ENCODE measurements around the gene MOCS1.
A peak's percentile ranks its signal among the peaks of the same experiment; 100 is the strongest.

MOCS1 gene

DNA sequence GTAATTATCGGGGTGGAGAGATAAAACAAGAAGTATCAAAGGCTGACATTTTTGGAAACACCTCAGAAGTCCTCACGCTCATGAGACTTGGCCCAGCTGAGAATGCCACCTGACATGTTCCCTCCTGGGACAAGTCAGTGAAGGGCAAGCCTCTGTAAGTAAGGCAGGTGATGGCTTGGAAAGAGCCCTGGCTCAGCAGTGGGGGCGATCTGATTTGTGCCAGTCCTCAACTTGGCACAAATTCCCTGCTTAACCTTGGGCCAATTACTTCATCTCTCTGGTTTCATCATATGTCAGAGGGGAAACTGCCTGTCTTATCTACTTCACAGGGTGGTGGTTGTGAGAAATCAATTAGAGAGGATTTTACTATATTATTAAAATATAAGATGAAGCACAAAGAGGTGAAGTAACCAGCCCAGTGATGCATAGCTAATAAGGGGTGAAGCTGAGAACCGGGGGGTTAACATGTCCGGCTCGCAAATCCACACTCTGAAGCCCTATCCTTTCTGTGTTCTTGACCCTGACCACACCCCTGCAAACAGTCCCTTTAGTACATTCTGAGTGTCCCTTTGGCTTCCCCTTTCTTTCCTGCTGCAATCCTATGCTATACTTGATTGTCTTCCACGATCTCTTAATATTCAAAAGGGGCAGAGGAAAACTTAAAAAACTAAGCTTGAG, 8.8 kb upstream of the MOCS1 start:
- Histone ChIP-seq H3K4me3 (ENCODE audit: low read length) (no peak overlapping the region), H3K36me3 (ENCODE audit: control insufficient read depth, insufficient read depth, low read length) (no peaks in the 10 kb centered on the region), H3K9ac (ENCODE audit: low read length) (no peak overlapping the region), H3K27ac (ENCODE audit: low read depth, low read length) (no peak overlapping the region), H3K27me3 (ENCODE audit: control insufficient read depth, insufficient read depth, low read length) (no peaks in the 10 kb centered on the region), H3K4me1 (ENCODE audit: control insufficient read depth, insufficient read depth, low read length) (no peaks in the 10 kb centered on the region)

DNA sequence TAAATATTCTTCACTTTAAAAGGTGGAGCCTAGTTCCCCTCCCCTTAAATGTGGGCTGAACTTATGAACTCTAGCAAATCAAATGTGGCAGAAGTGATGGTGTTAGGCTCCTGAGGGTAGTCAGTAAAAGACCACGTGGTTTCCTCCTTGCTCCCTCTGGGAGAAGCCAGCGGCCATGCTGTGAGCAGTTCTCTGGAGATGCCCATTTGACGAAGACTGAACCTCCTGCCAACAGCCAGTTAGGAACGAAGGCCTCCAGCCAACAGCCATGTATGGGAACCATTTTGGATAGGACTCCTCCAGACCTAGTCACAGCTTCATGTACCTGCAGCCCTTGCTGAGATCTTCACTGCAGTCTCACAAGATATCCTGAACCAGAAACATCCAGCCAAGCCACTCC, 7.6 kb upstream of the MOCS1 start:
- Histone ChIP-seq H3K36me3 (ENCODE audit: control insufficient read depth, insufficient read depth, low read length) (no peaks in the 10 kb centered on the region), H3K27ac (ENCODE audit: low read depth, low read length) (no peak overlapping the region), H3K4me3 (ENCODE audit: low read length) (no peak overlapping the region), H3K27me3 (ENCODE audit: control insufficient read depth, insufficient read depth, low read length) (no peaks in the 10 kb centered on the region), H3K9ac (ENCODE audit: low read length) (no peak overlapping the region), H3K4me1 (ENCODE audit: control insufficient read depth, insufficient read depth, low read length) (no peaks in the 10 kb centered on the region)

DNA sequence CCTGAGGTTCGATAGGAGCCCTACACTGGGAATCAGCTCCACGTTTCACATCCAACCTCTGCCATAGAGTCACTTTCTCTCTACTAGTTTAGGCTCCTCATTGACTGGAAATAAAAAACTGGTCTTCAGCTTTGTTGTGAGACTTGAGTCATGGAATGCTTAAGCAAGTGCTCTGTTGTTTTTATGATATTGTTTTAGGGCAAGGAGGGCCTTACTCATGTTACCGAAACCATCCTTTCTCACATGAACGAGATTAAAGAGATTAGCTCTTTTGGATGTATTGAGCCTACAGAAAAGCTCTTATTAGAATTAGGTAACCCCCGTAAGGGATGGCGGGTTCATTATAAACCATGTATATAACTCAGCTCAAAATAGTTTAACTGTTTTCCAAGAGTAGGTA, 6.9 kb upstream of the MOCS1 start:
- Histone ChIP-seq H3K27me3 (ENCODE audit: control insufficient read depth, insufficient read depth, low read length) (no peaks in the 10 kb centered on the region), H3K4me3 (ENCODE audit: low read length) (no peak overlapping the region), H3K36me3 (ENCODE audit: control insufficient read depth, insufficient read depth, low read length) (no peaks in the 10 kb centered on the region), H3K4me1 (ENCODE audit: control insufficient read depth, insufficient read depth, low read length) (no peaks in the 10 kb centered on the region), H3K9ac (ENCODE audit: low read length) (no peak overlapping the region), H3K27ac (ENCODE audit: low read depth, low read length) (no peak overlapping the region)

DNA sequence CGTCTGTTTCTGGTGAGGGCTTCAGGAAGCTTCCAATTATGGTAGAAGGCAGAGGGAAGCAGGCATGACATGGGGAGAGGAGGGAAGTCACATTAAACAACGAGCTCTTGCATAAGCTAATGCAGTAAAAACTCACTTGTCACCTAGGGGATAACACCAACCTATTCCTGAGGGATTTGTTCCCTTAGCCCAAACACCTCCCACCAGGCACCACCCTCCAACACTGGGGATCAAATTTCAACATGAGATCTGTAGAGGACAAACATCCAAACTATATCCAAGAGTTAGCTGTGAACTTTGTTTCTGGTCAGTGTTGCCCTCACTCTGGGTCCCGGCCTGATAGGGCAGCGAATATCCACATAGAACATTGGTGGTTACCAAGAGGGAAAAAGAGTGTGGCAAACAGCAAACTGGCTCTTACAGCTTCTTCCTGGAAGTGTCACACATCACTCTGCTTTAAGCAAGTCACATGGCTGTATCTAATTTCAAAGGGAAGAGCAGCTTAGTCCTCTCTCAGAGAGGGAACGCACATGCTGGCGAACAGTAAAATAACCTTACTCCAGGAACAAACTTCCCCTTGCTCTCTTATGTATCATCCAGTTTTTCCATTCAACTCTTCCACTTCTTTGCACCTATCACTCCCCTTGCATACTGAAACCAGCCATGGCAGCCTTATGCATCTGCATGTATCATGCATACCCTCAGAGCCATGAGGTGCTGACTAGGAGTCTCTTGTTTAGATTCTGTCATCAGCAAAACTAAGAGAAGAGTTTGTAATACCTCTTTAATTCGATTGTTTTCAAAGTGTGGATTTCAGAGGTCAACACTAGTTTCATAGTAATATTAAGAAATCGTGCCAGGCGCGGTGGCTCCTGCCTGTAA, 4.8 kb upstream of the MOCS1 start:
- no peak overlapping the region for H3K9ac ChIP-seq (ENCODE audit: low read length)
- no peak overlapping the region for H3K27ac ChIP-seq (ENCODE audit: low read depth, low read length)
- no peaks in the 10 kb centered on the region for H3K36me3 ChIP-seq (ENCODE audit: control insufficient read depth, insufficient read depth, low read length)
- no peak overlapping the region for H3K4me3 ChIP-seq (ENCODE audit: low read length)
- peaks cover 3% of the 10 kb centered on the region for H3K4me1 ChIP-seq (ENCODE audit: control insufficient read depth, insufficient read depth, low read length)
- no peaks in the 10 kb centered on the region for H3K27me3 ChIP-seq (ENCODE audit: control insufficient read depth, insufficient read depth, low read length)

DNA sequence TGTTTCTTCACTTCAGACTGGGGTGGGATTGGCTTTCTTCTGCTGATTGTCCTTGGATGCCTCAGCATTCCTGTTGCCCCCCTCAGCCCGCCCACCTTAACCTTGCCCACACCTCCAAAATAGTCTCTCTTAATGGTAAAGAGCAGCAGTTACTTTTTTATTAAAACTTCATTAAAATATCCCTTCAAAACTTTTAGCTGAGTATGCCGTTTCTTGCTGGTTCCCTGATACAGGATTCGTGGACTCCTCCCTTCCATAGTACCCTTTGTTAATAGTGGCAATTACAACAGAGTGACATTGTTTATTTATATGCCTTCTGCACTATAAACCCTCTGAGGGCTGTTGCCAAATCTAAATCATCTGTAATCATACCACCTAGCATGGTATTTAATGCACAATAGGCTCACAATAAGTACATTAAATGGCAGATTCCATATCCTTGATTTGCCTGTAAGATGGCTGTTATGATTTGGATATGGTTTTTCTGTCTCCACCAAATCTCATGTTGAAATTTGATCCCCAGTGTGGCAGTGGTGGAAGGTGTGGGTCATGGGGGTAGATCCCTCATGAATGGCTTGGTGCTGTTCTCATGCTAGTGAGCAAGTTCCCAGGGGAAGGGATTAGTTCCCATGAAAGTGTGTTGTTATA, 3.5 kb upstream of the MOCS1 start:
- no peaks in the 10 kb centered on the region for H3K27me3 ChIP-seq (ENCODE audit: control insufficient read depth, insufficient read depth, low read length)
- peaks cover 8% of the 10 kb centered on the region for H3K4me1 ChIP-seq (ENCODE audit: control insufficient read depth, insufficient read depth, low read length)
- H3K36me3 ChIP-seq (ENCODE audit: control insufficient read depth, insufficient read depth, low read length), result no peaks in the 10 kb centered on the region
- no peak overlapping the region for H3K9ac ChIP-seq (ENCODE audit: low read length)
- no peak overlapping the region for H3K4me3 ChIP-seq (ENCODE audit: low read length)
- no peak overlapping the region for H3K27ac ChIP-seq (ENCODE audit: low read depth, low read length)

DNA sequence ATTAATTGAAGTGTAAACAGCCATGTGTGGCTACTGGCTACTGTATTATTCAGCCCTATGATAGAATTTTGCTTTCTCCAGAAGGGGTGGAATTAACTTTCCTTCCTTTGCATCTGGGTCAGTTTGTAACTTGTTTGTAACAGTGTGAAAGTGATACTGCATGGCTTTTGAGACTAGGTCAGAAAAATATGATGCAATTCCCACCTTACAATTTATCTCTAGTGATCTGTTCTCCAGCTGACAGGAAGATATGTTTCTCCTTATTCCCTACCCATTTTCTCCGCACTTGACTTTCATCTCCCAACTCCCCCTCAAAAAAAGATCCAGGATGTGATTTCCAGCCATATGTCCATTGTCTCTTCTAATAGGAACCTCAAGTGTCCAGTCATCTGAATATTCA, 2.6 kb upstream of the MOCS1 start:
- Histone ChIP-seq H3K9ac (ENCODE audit: low read length) (no peak overlapping the region), H3K4me1 (ENCODE audit: control insufficient read depth, insufficient read depth, low read length) (peaks cover 8% of the 10 kb centered on the region), H3K4me3 (ENCODE audit: low read length) (no peak overlapping the region), H3K36me3 (ENCODE audit: control insufficient read depth, insufficient read depth, low read length) (no peaks in the 10 kb centered on the region), H3K27me3 (ENCODE audit: control insufficient read depth, insufficient read depth, low read length) (no peaks in the 10 kb centered on the region), H3K27ac (ENCODE audit: low read depth, low read length) (no peak overlapping the region)

DNA sequence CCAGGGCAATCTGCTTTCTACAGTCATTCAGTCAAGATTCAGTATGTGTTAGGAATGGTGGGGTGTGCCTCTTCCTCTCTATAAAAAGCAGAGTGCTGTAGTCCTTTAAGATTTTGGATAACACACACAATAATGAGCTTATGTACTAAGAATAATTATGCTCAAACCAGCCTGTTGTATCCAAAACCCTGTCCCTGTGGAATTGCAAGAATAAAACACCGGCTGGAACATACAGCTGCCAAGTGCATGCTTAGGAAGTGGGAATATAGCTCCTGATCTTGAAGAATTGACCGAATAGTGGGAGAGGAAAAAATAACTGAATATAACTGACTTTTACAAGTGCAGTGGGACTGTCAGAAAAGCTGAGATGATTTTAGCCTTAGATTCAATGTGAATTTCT, 979 bp upstream of the MOCS1 start:
- Histone ChIP-seq H3K36me3 (ENCODE audit: control insufficient read depth, insufficient read depth, low read length) (no peaks in the 10 kb centered on the region), H3K9ac (ENCODE audit: low read length) (no peak overlapping the region), H3K27ac (ENCODE audit: low read depth, low read length) (no peak overlapping the region), H3K27me3 (ENCODE audit: control insufficient read depth, insufficient read depth, low read length) (no peaks in the 10 kb centered on the region), H3K4me3 (ENCODE audit: low read length) (no peak overlapping the region), H3K4me1 (ENCODE audit: control insufficient read depth, insufficient read depth, low read length) (peaks cover 8% of the 10 kb centered on the region)

DNA sequence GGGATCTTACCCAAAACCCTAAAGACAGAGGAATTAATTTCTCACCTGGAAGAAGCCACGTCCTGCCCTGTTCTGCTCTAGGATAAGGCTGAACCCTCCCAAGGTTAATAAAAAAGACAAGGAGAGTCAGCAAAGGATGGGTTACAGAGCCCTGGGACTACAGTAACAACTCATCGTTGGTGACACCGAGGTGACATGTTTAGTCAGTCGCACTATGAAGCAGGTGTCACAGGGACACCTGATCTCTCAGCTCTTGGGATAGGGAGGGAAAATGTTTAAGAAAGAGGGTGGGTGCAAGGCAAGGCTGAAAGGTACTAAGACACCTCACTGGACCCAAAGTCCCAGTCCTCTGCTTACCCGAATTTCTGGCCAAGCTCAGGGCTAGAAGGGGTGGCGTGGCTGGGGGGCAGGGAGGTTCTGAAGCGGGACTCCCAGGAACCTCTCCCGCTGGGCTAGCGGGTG, 562 bp downstream of the MOCS1 start:
- H3K4me3 ChIP-seq (ENCODE audit: low read length), result peak overlapping the region; percentile 65
- no peaks in the 10 kb centered on the region for H3K27me3 ChIP-seq (ENCODE audit: control insufficient read depth, insufficient read depth, low read length)
- H3K27ac ChIP-seq (ENCODE audit: low read depth, low read length), result peak overlapping the region; percentile 27
- no peaks in the 10 kb centered on the region for H3K36me3 ChIP-seq (ENCODE audit: control insufficient read depth, insufficient read depth, low read length)
- H3K9ac ChIP-seq (ENCODE audit: low read length), result peak overlapping the region; percentile 58
- peaks cover 8% of the 10 kb centered on the region for H3K4me1 ChIP-seq (ENCODE audit: control insufficient read depth, insufficient read depth, low read length)

DNA sequence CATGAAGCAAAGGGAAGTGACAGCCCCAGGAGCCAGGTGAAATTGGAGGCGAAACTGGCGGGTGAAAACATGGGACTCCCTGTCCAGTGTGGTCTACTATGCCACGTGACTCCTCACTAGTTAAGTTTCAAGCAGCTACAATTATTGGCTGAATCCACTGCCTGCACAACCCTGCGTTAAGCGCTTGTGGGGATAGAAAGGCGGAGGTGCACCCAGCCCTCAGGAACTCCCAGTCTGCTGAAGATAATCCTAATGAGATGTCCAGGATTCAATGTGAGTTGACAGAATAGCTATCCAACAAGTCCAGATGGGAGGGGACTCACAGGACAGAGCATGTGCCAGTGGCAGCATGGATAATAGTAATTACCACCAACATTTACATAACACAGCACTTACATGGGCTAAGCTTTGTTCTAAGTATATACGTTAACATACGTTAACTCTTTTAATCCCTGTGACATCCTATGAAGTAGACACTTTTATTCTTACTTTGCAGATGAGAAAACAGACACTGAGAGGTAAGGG, 1.8 kb downstream of the MOCS1 start:
- Histone ChIP-seq H3K27ac (ENCODE audit: low read depth, low read length) (no peak overlapping the region), H3K27me3 (ENCODE audit: control insufficient read depth, insufficient read depth, low read length) (no peaks in the 10 kb centered on the region), H3K4me1 (ENCODE audit: control insufficient read depth, insufficient read depth, low read length) (peaks cover 8% of the 10 kb centered on the region), H3K4me3 (ENCODE audit: low read length) (no peak overlapping the region), H3K36me3 (ENCODE audit: control insufficient read depth, insufficient read depth, low read length) (no peaks in the 10 kb centered on the region), H3K9ac (ENCODE audit: low read length) (no peak overlapping the region)

DNA sequence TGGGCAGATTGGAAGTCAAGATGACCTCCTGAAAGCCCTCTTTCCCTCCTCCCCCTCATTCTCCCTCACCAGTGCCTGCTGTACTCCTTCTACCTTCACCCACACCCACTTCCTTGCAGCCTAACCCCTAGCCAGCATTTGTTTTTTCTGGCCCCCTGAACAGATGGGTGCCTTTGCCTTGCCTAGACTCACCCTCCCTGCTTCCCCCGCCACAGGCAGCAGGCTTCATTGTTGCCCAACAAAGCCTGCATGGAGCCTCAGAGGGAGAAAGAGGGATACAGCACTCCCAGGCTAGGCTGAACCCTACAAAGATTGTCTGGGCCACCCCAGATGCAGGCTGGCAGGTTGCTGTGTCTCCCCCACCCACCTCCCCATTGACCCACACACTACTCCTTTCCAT, 2.7 kb downstream of the MOCS1 start:
- no peaks in the 10 kb centered on the region for H3K36me3 ChIP-seq (ENCODE audit: control insufficient read depth, insufficient read depth, low read length)
- no peaks in the 10 kb centered on the region for H3K27me3 ChIP-seq (ENCODE audit: control insufficient read depth, insufficient read depth, low read length)
- no peak overlapping the region for H3K9ac ChIP-seq (ENCODE audit: low read length)
- no peak overlapping the region for H3K4me3 ChIP-seq (ENCODE audit: low read length)
- peaks cover 8% of the 10 kb centered on the region for H3K4me1 ChIP-seq (ENCODE audit: control insufficient read depth, insufficient read depth, low read length)
- no peak overlapping the region for H3K27ac ChIP-seq (ENCODE audit: low read depth, low read length)

DNA sequence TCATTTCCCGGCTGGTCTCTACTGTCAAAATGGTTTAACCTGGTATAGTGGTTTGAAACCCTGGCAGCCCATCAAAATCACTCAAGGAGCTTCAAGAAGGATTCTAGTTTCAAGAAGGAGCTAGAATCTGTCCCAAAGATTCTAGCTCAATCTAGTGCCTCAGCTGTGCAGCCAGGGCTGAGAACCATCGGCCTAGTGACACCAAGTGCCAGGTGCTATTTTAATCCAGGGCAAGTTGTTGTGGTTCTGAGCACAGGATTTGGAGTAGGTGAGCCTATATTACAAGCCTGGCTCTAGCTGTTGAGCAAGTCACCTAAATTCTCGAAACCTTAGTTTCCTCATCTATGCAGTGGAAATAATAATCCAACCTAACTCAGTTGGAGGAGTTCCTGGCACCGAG, 3.7 kb downstream of the MOCS1 start:
- no peaks in the 10 kb centered on the region for H3K36me3 ChIP-seq (ENCODE audit: control insufficient read depth, insufficient read depth, low read length)
- H3K27me3 ChIP-seq (ENCODE audit: control insufficient read depth, insufficient read depth, low read length), result no peaks in the 10 kb centered on the region
- no peak overlapping the region for H3K9ac ChIP-seq (ENCODE audit: low read length)
- H3K4me3 ChIP-seq (ENCODE audit: low read length), result no peak overlapping the region
- peaks cover 8% of the 10 kb centered on the region for H3K4me1 ChIP-seq (ENCODE audit: control insufficient read depth, insufficient read depth, low read length)
- no peak overlapping the region for H3K27ac ChIP-seq (ENCODE audit: low read depth, low read length)

DNA sequence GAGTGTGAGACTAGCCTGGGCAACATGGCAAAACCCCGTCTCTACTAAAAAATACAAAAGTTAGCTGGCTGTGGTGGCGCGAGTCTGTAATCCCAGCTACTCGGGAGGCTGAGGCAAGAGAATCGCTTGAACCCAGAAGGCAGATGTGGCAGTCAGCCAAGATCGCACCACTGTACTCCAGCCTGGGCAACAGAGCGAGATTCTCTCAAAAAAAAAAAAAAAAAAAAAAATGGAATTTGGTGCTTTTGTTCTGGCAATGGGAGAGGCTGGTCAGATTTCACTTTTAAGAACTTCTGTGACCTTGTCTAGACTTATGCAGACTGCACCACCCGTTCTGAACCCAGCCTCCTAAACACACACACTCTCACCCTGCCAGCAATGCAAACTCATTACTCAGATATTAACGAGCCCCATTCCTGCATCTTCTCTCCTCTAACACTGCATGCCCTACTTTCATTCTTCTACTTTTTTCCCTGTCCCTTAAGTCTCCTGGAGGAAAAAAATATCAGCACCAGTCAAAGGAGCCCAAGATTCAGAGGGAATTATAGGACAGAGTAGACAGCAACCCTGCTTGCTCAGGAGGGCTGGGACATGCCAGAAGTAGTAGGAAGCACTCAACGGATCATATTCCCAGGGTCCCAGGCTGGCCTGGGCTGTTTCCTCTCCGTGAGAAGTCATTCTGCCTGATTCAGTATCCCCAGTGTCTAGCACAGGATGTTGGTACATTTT, 4.4 kb downstream of the MOCS1 start:
- Histone ChIP-seq H3K4me1 (ENCODE audit: control insufficient read depth, insufficient read depth, low read length) (peaks cover 8% of the 10 kb centered on the region), H3K4me3 (ENCODE audit: low read length) (no peak overlapping the region), H3K9ac (ENCODE audit: low read length) (no peak overlapping the region), H3K27me3 (ENCODE audit: control insufficient read depth, insufficient read depth, low read length) (no peaks in the 10 kb centered on the region), H3K36me3 (ENCODE audit: control insufficient read depth, insufficient read depth, low read length) (peaks cover 6% of the 10 kb centered on the region), H3K27ac (ENCODE audit: low read depth, low read length) (no peak overlapping the region)

Measured in rectal smooth muscle tissue (tissue), 1 donor.